Pancreas (tissue), 10 donors: ENCODE results near the gene PEMT. TPM values are rescaled to one million over a fixed set of nuclear protein-coding genes. Genes with fewer than 3 reads are reported as not detected.

Source experiments
- ATAC-seq, 4 donors: fragments of 200-7000 bp; cut with Tn5 transposase; one replicate each; pipeline versions ENCODE4 v1.8.0 to v1.9.1; 2020; ENCODE audit warnings: mild to moderate bottlenecking in 4 of 4, moderate library complexity in 4 of 4
- DNase-seq, 6 donors: peaks; one replicate each; pipeline ENCODE4 v3.0.0-alpha.2; 2020
- FAIRE-seq: peaks from 2 replicates; lab custom pipeline; 2012; peaks lifted over from hg19 to GRCh38; lab: Jason Lieb, UNC
- H3K27ac ChIP-seq, 4 donors: fragments of 200-600 bp; sonication (generic); 1 replicate in 3 of 4; 2 replicates in 1 of 4; pipeline versions ENCODE4 v1.5.0 to v1.8.0; 2020
- H3K27me3 ChIP-seq, 4 donors: fragments of 200-600 bp; one replicate each; pipeline ENCODE4 v1.8.0; 2021
- H3K36me3 ChIP-seq, 3 donors: fragments of 200-600 bp; sonication (generic) in 1 of 3; one replicate each; pipeline versions ENCODE4 v1.5.0 to v1.8.0; 2020 to 2021
- H3K4me1 ChIP-seq, 3 donors: fragments of 200-600 bp; one replicate each; pipeline ENCODE4 v1.8.0; 2021
- H3K4me3 ChIP-seq, 4 donors: fragments of 200-600 bp; sonication (generic) in 2 of 4; one replicate each; pipeline versions ENCODE4 v1.5.0 to v1.8.0; 2020 to 2021
- H3K9me3 ChIP-seq, 4 donors: fragments of 200-600 bp; one replicate each; pipeline ENCODE4 v1.8.0; 2021
- CTCF ChIP-seq, 4 donors: fragments of 200-600 bp; sonication (generic) in 3 of 4; IDR thresholded peaks; one replicate each; pipeline versions ENCODE4 v1.5.0 to v1.8.0; 2021; ENCODE audit warnings: antibody characterized with exemption in 4 of 4
- WGBS, 2 donors: extraction: QIAGEN DNeasy Blood & Tissue Kit; methylation state at CpG; one replicate each; pipeline ENCODE4 v1.1.7; 2013; 5-methylcytosine and 5-hydroxymethylcytosine counted together
- intact Hi-C, 3 donors: fragments of 100-400 bp; cut with DNase I; formaldehyde crosslinking; loops; one replicate each; pipeline versions ENCODE4 v1.11.1 to v1.14.2; 2022
- polyA plus RNA-seq, 2 donors: library from polyadenylated mRNA; stranded (reverse); fragments of 200-250 nt; gene quantifications; one replicate each; pipeline ENCODE4 v1.2.3, GENCODE V29; 2013
- total RNA-seq, 6 donors: library from RNA; stranded (reverse); fragmentation: NEBNext Ultra II Directional in 4 of 6; extraction: Animal tissue kit (Norgen Biotek cat#: 25700) in 4 of 6; gene quantifications; one replicate each; pipeline versions ENCODE4 v1.2.1 to v1.2.4, GENCODE V29; 2021 to 2023
- donor health status: healthy with polysubstance abuse.
- donor health status: DM: no; HTN: no; CAD: no; lungs with moderate emphysema.
- donor health status: DM: no; HTN: no; CAD: no.
- donor health status: control.
- donor health status: control.
- donor health status: Bipolar disorder and iron deficiency.
- donor health status: DM: yes; HTN: yes; CAD: no.
- donor health status: DM: no; HTN: no; CAD: no.
- donor health status: DM: no; HTN: no; CAD: no.
- donor health status: DM: yes; HTN: yes; CAD: no.

The PEMT gene
- total and polyA plus RNA-seq, 8 donors = 14.8 to 109 (median 24.6) TPM

- Histone ChIP-seq H3K27ac (no peak overlapping the region), H3K36me3 (no peaks in the 10 kb centered on the region), H3K9me3 (no peaks in the 10 kb centered on the region), H3K4me3 (no peak overlapping the region), H3K27me3 (no peaks in the 10 kb centered on the region), H3K4me1 (no peaks in the 10 kb centered on the region)
- DNase-seq (no peak), FAIRE-seq (no peak), ATAC-seq (no peak)
- 72 to 76% methylated on average over 15 of the region's 15 CpGs for WGBS, 2 donors
- intact Hi-C loops = no loop called here
- TF ChIP-seq CTCF (IDR thresholded peaks at IDR 0.05) = no peak
Observed at GRCh38 chr17:17462048-17462824, 129.3 kb downstream of the PEMT start.

DNA sequence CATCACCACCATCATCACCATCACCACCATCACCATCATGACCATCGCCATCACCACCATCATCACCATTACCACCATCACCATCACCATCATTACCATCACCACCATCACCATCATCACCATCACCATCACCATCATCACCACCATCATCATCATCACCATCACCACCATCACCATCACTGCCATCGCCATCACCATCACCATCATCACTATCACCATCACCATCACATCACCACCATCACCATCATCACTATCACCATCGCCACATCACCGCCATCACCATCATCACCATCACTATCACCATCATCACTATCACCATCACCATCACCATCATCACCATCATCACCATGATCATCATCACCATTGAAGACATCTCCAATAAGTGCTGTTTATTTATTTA lies 131.5 kb downstream of the PEMT start:
- H3K9me3 ChIP-seq = no peaks in the 10 kb centered on the region
- no peak for TF ChIP-seq CTCF (IDR thresholded peaks at IDR 0.05)
- FAIRE-seq (no peak), DNase-seq (no peak), ATAC-seq (no peak)
- intact Hi-C loops = no loop called here
- no peaks in the 10 kb centered on the region for H3K36me3 ChIP-seq
- no peaks in the 10 kb centered on the region for H3K4me1 ChIP-seq
- H3K27ac ChIP-seq = no peak overlapping the region
- H3K4me3 ChIP-seq = no peak overlapping the region
- WGBS, 2 donors = 92 to 94% methylated on average over 4 of the region's 4 CpGs
- no peaks in the 10 kb centered on the region for H3K27me3 ChIP-seq

GRCh38 chr17:17457680-17458079 lies 133.8 kb downstream of the PEMT start:
- FAIRE-seq = no peak
- H3K4me3 ChIP-seq = no peak overlapping the region
- no peak overlapping the region for H3K27ac ChIP-seq
- no peaks in the 10 kb centered on the region for H3K36me3 ChIP-seq
- no peak for ATAC-seq
- H3K4me1 ChIP-seq = no peaks in the 10 kb centered on the region
- no peak for DNase-seq
- H3K9me3 ChIP-seq = no peaks in the 10 kb centered on the region
- no peak for TF ChIP-seq CTCF (IDR thresholded peaks at IDR 0.05)
- 90 to 95% methylated on average over 2 of the region's 2 CpGs for WGBS, 2 donors
- intact Hi-C loops = no loop called here
- no peaks in the 10 kb centered on the region for H3K27me3 ChIP-seq

- H3K36me3 ChIP-seq = no peaks in the 10 kb centered on the region
- intact Hi-C loops = no loop called here
- ATAC-seq = no peak
- FAIRE-seq = no peak
- no peak overlapping the region for H3K4me3 ChIP-seq
- DNase-seq = no peak
- no peaks in the 10 kb centered on the region for H3K9me3 ChIP-seq
- H3K27me3 ChIP-seq = no peaks in the 10 kb centered on the region
- TF ChIP-seq CTCF (IDR thresholded peaks at IDR 0.05) = no peak
- H3K4me1 ChIP-seq = no peaks in the 10 kb centered on the region
- WGBS, 2 donors = 78 to 84% methylated on average over 19 of the region's 19 CpGs
- no peak overlapping the region for H3K27ac ChIP-seq
Observed at GRCh38 chr17:17456251-17456650, 135.3 kb downstream of the PEMT start.

Other genes starting within 250 kb of the PEMT start
- 1 to 10 TPM; 4.6 to 8.4 (median 6.3) TPM for gene MED9, start 114.7 kb downstream of the PEMT start, total RNA-seq
- 10 to 100 TPM in 1 of 2 donors, 1 to 10 TPM in 1; 7.8 to 12.2 TPM for gene MED9, start 114.7 kb downstream of the PEMT start, polyA plus RNA-seq
- 10 to 100 TPM in 3 of 6 donors, 1 to 10 TPM in 3; 4.9 to 30.7 (median 10.6) TPM for gene RASD1, start 95.3 kb downstream of the PEMT start, total RNA-seq
- 100 to 1,000 TPM in 1 of 2 donors, 10 to 100 TPM in 1; 40.6 to 129 TPM for gene RASD1, start 95.3 kb downstream of the PEMT start, polyA plus RNA-seq
- 10 to 100 TPM; 12.1 to 21.6 (median 13.5) TPM for gene RAI1, start 89.8 kb upstream of the PEMT start, total RNA-seq
- gene RAI1, start 89.8 kb upstream of the PEMT start, polyA plus RNA-seq = 10 to 100 TPM; 21.1 to 23.9 TPM
- 10 to 100 TPM; 12.0 to 38.1 (median 24.3) TPM for gene SREBF1, start 245.3 kb upstream of the PEMT start, total RNA-seq
- 10 to 100 TPM; 67.3 to 77.5 TPM for gene SREBF1, start 245.3 kb upstream of the PEMT start, polyA plus RNA-seq